ENCODE data around the gene TRIM46. TPM values are rescaled to one million over a fixed set of nuclear protein-coding genes. Genes with fewer than 3 reads are reported as not detected.

Gene TRIM46
- total and polyA plus RNA-seq, 2 of the 13 experiments (the other 11 are each of a cell fraction or from before 2014, with no cell fraction given), result 0.04 to 0.09 TPM

DNA sequence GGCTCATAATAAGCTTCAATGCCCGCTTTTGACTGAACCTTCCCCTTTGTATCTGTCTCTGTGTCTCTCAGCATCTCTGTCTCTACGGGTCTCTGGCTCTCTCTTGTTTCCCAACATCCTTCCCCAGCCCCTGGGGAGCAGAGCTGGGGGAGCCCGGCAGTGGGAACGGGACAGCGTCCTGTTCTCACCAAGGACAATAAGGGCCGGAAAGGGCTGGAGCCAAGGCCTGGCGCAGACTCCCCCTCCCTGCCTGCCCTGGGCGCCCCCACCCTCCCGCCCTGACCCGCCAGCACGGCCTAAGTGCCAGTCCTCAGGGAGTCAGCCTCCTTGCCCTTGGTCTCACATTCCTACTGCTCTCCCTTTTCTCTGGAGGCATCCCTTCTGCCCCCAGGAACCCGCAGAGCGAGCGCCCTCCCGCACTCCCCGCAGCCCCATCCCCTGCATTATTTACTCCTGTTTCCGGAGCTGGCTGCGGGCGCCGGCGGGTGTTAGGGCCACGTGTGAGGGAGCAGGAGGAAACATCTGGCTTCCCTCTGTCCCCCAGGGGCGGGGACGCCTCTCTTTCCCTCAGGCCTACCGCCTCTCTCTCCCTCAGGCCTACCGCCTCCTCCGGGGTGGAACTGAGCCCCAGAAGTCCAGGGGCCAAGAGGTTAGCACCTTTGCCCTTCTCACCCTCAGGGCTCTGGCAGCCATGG lies 7.0 kb upstream of the TRIM46 start (continued):
- TF ChIP-seq, protein P1, sequence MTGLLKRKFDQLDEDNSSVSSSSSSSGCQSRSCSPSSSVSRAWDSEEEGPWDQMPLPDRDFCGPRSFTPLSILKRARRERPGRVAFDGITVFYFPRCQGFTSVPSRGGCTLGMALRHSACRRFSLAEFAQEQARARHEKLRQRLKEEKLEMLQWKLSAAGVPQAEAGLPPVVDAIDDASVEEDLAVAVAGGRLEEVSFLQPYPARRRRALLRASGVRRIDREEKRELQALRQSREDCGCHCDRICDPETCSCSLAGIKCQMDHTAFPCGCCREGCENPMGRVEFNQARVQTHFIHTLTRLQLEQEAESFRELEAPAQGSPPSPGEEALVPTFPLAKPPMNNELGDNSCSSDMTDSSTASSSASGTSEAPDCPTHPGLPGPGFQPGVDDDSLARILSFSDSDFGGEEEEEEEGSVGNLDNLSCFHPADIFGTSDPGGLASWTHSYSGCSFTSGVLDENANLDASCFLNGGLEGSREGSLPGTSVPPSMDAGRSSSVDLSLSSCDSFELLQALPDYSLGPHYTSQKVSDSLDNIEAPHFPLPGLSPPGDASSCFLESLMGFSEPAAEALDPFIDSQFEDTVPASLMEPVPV (CRISPR knock-in tag; IDR thresholded peaks at IDR 0.05), result 0 out of 2 replicates have a peak, but pooled peaks have one; percentile 21
- TF ChIP-seq ZBTB1 (CRISPR knock-in tag; IDR thresholded peaks at IDR 0.05; ENCODE audit: borderline replicate concordance) (peak; percentile 34; the same call in 1 of the 2 replicates), ZNF333 (CRISPR knock-in tag; IDR thresholded peaks at IDR 0.05; ENCODE audit: borderline replicate concordance) (peak; percentile 35; the same call in 1 of the 2 replicates), TFAP4 (IDR thresholded peaks at IDR 0.05; ENCODE audit: borderline replicate concordance, low read depth) (peak; percentile 34; the same call in 1 of the 2 replicates), ZNF614 (CRISPR knock-in tag; IDR thresholded peaks at IDR 0.05; ENCODE audit: borderline replicate concordance) (no peak), TBX2 (CRISPR knock-in tag; IDR thresholded peaks at IDR 0.05; ENCODE audit: borderline replicate concordance) (peak; percentile 35; the same call in 1 of the 2 replicates), DZIP1 (CRISPR knock-in tag; IDR thresholded peaks at IDR 0.05) (0 out of 2 replicates have a peak, but pooled peaks have one; percentile 17), ERF (CRISPR knock-in tag; IDR thresholded peaks at IDR 0.05) (0 out of 2 replicates have a peak, but pooled peaks have one; percentile 18), SAP130 (CRISPR knock-in tag; IDR thresholded peaks at IDR 0.05; ENCODE audit: low read depth) (peak; percentile 50; the same call in 1 of the 2 replicates)
